ENCODE measurements around the gene GALC.

GALC gene

GRCh38 chr14:88003425-88003824 lies 10.4 kb upstream of the GALC start:
- Histone ChIP-seq H3K27me3 (ENCODE audit: insufficient read depth, low read length, poor library complexity, severe bottlenecking) (no peaks in the 10 kb centered on the region), H3K79me2 (ENCODE audit: insufficient read depth, low read length) (peaks cover 15% of the 10 kb centered on the region), H3K4me3 (ENCODE audit: low read length, poor library complexity, severe bottlenecking) (no peak overlapping the region), H2AFZ (ENCODE audit: low read length) (no peak overlapping the region), H3K9me2 (replicated peaks; ENCODE audit: low read depth, low read length) (no peaks in the 10 kb centered on the region), H3K36me3 (ENCODE audit: insufficient read depth, low read length) (no peaks in the 10 kb centered on the region), H4K20me1 (ENCODE audit: insufficient read depth, low read length, poor library complexity, severe bottlenecking) (no peaks in the 10 kb centered on the region), H3K4me1 (ENCODE audit: insufficient read depth, low read length, poor library complexity, severe bottlenecking) (peaks cover 67% of the 10 kb centered on the region), H3K9ac (ENCODE audit: low read depth, low read length, poor library complexity, severe bottlenecking) (peak overlapping the region; percentile 79), H3F3A (ENCODE audit: low read depth) (peaks cover 9% of the 10 kb centered on the region; the same call in 1 of the 2 replicates), H3K4me2 (ENCODE audit: low read depth, low read length, poor library complexity, severe bottlenecking) (peak overlapping the region; percentile 85), H3K9me3 (ENCODE audit: insufficient read depth, low read depth, low read length) (no peaks in the 10 kb centered on the region)
- TF ChIP-seq EZH2phosphoT487 (IDR thresholded peaks at IDR 0.05; ENCODE audit: borderline replicate concordance) (no peak), CTCF (conservative IDR thresholded peaks at IDR 0.05; ENCODE audit: low read length) (no peak)

GRCh38 chr14:88002421-88003075 lies 9.6 kb upstream of the GALC start:
- Histone ChIP-seq H3K36me3 (ENCODE audit: insufficient read depth, low read length) (no peaks in the 10 kb centered on the region), H3K9me3 (ENCODE audit: insufficient read depth, low read depth, low read length) (no peaks in the 10 kb centered on the region), H2AFZ (ENCODE audit: low read length) (peak overlapping the region; percentile 50), H4K20me1 (ENCODE audit: insufficient read depth, low read length, poor library complexity, severe bottlenecking) (no peaks in the 10 kb centered on the region), H3K9me2 (replicated peaks; ENCODE audit: low read depth, low read length) (no peaks in the 10 kb centered on the region), H3K27me3 (ENCODE audit: insufficient read depth, low read length, poor library complexity, severe bottlenecking) (no peaks in the 10 kb centered on the region), H3K4me1 (ENCODE audit: insufficient read depth, low read length, poor library complexity, severe bottlenecking) (peaks cover 61% of the 10 kb centered on the region), H3F3A (ENCODE audit: low read depth) (peaks cover 9% of the 10 kb centered on the region; the same call in 1 of the 2 replicates), H3K4me3 (ENCODE audit: low read length, poor library complexity, severe bottlenecking) (peak overlapping the region; percentile 69), H3K79me2 (ENCODE audit: insufficient read depth, low read length) (peaks cover 9% of the 10 kb centered on the region), H3K9ac (ENCODE audit: low read depth, low read length, poor library complexity, severe bottlenecking) (peak overlapping the region; percentile 79), H3K4me2 (ENCODE audit: low read depth, low read length, poor library complexity, severe bottlenecking) (peak overlapping the region; percentile 85)
- TF ChIP-seq CTCF (conservative IDR thresholded peaks at IDR 0.05; ENCODE audit: low read length) (no peak), EZH2phosphoT487 (IDR thresholded peaks at IDR 0.05; ENCODE audit: borderline replicate concordance) (no peak)

GRCh38 chr14:87999277-87999676 lies 6.3 kb upstream of the GALC start:
- no peak overlapping the region for H3K9ac ChIP-seq (ENCODE audit: low read depth, low read length, poor library complexity, severe bottlenecking)
- H2AFZ ChIP-seq (ENCODE audit: low read length) = no peak overlapping the region
- no peak for TF ChIP-seq EZH2phosphoT487 (IDR thresholded peaks at IDR 0.05; ENCODE audit: borderline replicate concordance)
- TF ChIP-seq CTCF (conservative IDR thresholded peaks at IDR 0.05; ENCODE audit: low read length) = no peak
- H3K36me3 ChIP-seq (ENCODE audit: insufficient read depth, low read length) = no peaks in the 10 kb centered on the region
- H3K9me3 ChIP-seq (ENCODE audit: insufficient read depth, low read depth, low read length) = no peaks in the 10 kb centered on the region
- no peaks in the 10 kb centered on the region for H3K27me3 ChIP-seq (ENCODE audit: insufficient read depth, low read length, poor library complexity, severe bottlenecking)
- H3F3A ChIP-seq (ENCODE audit: low read depth) = no peaks in the 10 kb centered on the region
- no peaks in the 10 kb centered on the region for H3K9me2 ChIP-seq (replicated peaks; ENCODE audit: low read depth, low read length)
- no peaks in the 10 kb centered on the region for H4K20me1 ChIP-seq (ENCODE audit: insufficient read depth, low read length, poor library complexity, severe bottlenecking)
- H3K4me2 ChIP-seq (ENCODE audit: low read depth, low read length, poor library complexity, severe bottlenecking) = no peak overlapping the region
- no peak overlapping the region for H3K4me3 ChIP-seq (ENCODE audit: low read length, poor library complexity, severe bottlenecking)
- peaks cover 62% of the 10 kb centered on the region for H3K4me1 ChIP-seq (ENCODE audit: insufficient read depth, low read length, poor library complexity, severe bottlenecking)
- H3K79me2 ChIP-seq (ENCODE audit: insufficient read depth, low read length) = no peaks in the 10 kb centered on the region
